ENCODE measurements around the gene TMUB1.

- TF ChIP-seq POLR2A (IDR thresholded peaks at IDR 0.05) (no peak), CTCF (IDR thresholded peaks at IDR 0.05) (no peak)
These were observed 39.0 kb upstream of the TMUB1 start for GRCh38 chr7:151122276-151122675.

Data from thyroid gland (tissue), 4 donors.